Measurements from ENCODE around the gene NRIP1. TPM values are rescaled to one million over a fixed set of nuclear protein-coding genes. Genes with fewer than 3 reads are reported as not detected.

Gene NRIP1
- total and polyA plus RNA-seq, 2 of the 13 experiments (the other 11 are each of a cell fraction or from before 2014, with no cell fraction given) = 21.0 to 69.0 TPM

DNA sequence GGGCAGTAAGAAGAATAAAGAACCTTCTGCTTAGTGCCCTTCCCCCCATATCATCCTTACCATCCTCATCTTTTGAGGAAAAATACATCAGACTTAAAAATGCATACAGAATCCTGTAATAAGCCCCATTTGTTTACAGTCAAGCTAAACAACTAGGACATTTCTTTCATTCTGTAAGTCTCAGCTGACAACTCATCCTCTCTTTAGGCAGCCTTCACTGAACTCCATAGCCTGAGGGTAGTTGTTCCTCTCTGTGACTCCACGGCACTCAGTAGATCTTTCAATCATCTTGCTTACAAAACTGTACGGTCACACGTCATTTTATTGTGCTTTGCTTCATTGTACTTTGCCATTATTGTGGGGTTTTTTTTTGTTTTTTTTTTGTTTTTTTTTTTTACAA lies 82.5 kb downstream of the NRIP1 start:
- in situ Hi-C loops (cut with HindIII; ENCODE audit: extremely low pct_ligation_motif_present, low pct_unique_long_range_greater_than_20kb) = no loop called here
- Histone ChIP-seq H4K20me1 (ENCODE audit: insufficient read depth, low read length) (peaks cover 44% of the 10 kb centered on the region), H3K4me2 (ENCODE audit: low read depth, low read length) (no peak overlapping the region), H3K79me2 (ENCODE audit: insufficient read depth, low read length) (peaks cover 97% of the 10 kb centered on the region), H3K9me3 (ENCODE audit: low read length) (no peaks in the 10 kb centered on the region), H3K4me3 (replicated peaks in 1 of 3; ENCODE audit: insufficient read depth in 1 of 3, low read depth in 2 of 3, low read length in 3 of 3) (no peak overlapping the region), H2AFZ (ENCODE audit: low read length) (no peak overlapping the region), H3K27ac (ENCODE audit: extremely low read length, insufficient read depth, low read length) (no peak overlapping the region), H3K36me3 (replicated peaks in 1 of 2; ENCODE audit: control insufficient read depth in 1 of 2, insufficient read depth in 2 of 2, low read length in 2 of 2) (peaks cover 2 to 52% of the 10 kb centered on the region in 2 experiments; a peak in 4 of 5 replicates), H3K9ac (ENCODE audit: insufficient read depth, low read depth, low read length) (no peak overlapping the region), H3K4me1 (ENCODE audit: insufficient read depth, low read length) (peaks cover 9% of the 10 kb centered on the region), H3K27me3 (ENCODE audit: control insufficient read depth in 1 of 2, insufficient read depth in 2 of 2, low read length in 2 of 2) (no peaks in the 10 kb centered on the region)
- intact Hi-C loops (cut with micrococcal nuclease; ENCODE audit: unreplicated experiment) = loop anchor here (5.0 kb wide), 1 partner anchor 120 kb away; no protein-coding TSS in a partner anchor
- 99% methylated on average over 3 of the region's 3 CpGs for WGBS (ENCODE audit: low lambda C conversion rate)
- FAIRE-seq (no peak), ATAC-seq (no peak), DNase-seq (ENCODE audit: low spot score) (no peak)
- ChIA-PET CTCF (ENCODE audit: low intra/inter-chr PET ratio, low total read pairs) (no interaction called here), POLR2A (interaction anchor here (0.7 kb wide), 1 partner anchor 83 kb away, joined by 3 read pairs; no protein-coding TSS in a partner anchor)
- peak; percentile 28 for TF ChIP-seq RBM22 (optimal IDR thresholded peaks at IDR 0.05; ENCODE audit: low read length)
- TF ChIP-seq ZNF530 (CRISPR knock-in tag; IDR thresholded peaks at IDR 0.05; ENCODE audit: low read depth) = no peak
- no TSS peak for BruUV-seq (replicated peaks)

DNA sequence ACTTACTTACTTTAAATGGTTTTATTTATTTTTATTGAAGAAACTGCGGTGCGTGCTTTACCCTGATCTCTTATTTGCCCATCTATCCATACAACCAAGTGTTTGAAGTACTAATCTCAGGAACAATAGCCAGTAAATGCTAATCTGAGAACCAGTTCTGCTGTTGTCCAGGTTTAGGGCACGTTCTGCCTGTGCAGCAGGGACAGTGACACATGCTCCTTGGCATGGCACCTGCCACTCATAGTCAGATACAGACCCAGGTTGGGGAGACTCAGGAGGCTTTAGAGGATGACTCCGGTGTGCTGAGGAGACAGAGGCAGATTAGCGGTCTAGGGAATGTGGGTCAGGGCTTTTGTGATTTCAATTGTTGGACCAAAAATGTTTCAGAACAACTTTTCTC lies 83.6 kb downstream of the NRIP1 start:
- intact Hi-C loops (cut with micrococcal nuclease; ENCODE audit: unreplicated experiment) = loop anchor here (5.0 kb wide), 1 partner anchor 119 kb away; no protein-coding TSS in a partner anchor
- peaks cover 2 to 45% of the 10 kb centered on the region in 2 experiments; a peak in 4 of 5 replicates for H3K36me3 ChIP-seq (replicated peaks in 1 of 2; ENCODE audit: control insufficient read depth in 1 of 2, insufficient read depth in 2 of 2, low read length in 2 of 2)
- no peak overlapping the region for H3K4me3 ChIP-seq (replicated peaks in 1 of 3; ENCODE audit: insufficient read depth in 1 of 3, low read depth in 2 of 3, low read length in 3 of 3)
- no peak overlapping the region for H3K9ac ChIP-seq (ENCODE audit: insufficient read depth, low read depth, low read length)
- H3K27ac ChIP-seq (ENCODE audit: extremely low read length, insufficient read depth, low read length) = no peak overlapping the region
- POLR2A ChIA-PET = no interaction called here
- H3K9me3 ChIP-seq (ENCODE audit: low read length) = no peaks in the 10 kb centered on the region
- no peak overlapping the region for H2AFZ ChIP-seq (ENCODE audit: low read length)
- peak; percentile 60; the same call in 2 of the 3 replicates for ATAC-seq
- CTCF ChIA-PET (ENCODE audit: low intra/inter-chr PET ratio, low total read pairs) = no interaction called here
- TF ChIP-seq, protein P1, sequence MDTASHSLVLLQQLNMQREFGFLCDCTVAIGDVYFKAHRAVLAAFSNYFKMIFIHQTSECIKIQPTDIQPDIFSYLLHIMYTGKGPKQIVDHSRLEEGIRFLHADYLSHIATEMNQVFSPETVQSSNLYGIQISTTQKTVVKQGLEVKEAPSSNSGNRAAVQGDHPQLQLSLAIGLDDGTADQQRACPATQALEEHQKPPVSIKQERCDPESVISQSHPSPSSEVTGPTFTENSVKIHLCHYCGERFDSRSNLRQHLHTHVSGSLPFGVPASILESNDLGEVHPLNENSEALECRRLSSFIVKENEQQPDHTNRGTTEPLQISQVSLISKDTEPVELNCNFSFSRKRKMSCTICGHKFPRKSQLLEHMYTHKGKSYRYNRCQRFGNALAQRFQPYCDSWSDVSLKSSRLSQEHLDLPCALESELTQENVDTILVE (CRISPR knock-in tag; IDR thresholded peaks at IDR 0.05) = no peak
- TF ChIP-seq RBM22 (optimal IDR thresholded peaks at IDR 0.05; ENCODE audit: low read length) (peak; percentile 94), CHD4 (IDR thresholded peaks at IDR 0.05; ENCODE audit: borderline replicate concordance, low read length) (no peak), ZNF10 (CRISPR knock-in tag; IDR thresholded peaks at IDR 0.05; ENCODE audit: borderline replicate concordance, low read depth) (no peak), ZNF256 (CRISPR knock-in tag; conservative IDR thresholded peaks at IDR 0.05) (no peak)
- TF ChIP-seq, protein P2, sequence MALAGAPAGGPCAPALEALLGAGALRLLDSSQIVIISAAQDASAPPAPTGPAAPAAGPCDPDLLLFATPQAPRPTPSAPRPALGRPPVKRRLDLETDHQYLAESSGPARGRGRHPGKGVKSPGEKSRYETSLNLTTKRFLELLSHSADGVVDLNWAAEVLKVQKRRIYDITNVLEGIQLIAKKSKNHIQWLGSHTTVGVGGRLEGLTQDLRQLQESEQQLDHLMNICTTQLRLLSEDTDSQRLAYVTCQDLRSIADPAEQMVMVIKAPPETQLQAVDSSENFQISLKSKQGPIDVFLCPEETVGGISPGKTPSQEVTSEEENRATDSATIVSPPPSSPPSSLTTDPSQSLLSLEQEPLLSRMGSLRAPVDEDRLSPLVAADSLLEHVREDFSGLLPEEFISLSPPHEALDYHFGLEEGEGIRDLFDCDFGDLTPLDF (CRISPR knock-in tag; IDR thresholded peaks at IDR 0.05) = no peak
- TF ChIP-seq, protein P3, sequence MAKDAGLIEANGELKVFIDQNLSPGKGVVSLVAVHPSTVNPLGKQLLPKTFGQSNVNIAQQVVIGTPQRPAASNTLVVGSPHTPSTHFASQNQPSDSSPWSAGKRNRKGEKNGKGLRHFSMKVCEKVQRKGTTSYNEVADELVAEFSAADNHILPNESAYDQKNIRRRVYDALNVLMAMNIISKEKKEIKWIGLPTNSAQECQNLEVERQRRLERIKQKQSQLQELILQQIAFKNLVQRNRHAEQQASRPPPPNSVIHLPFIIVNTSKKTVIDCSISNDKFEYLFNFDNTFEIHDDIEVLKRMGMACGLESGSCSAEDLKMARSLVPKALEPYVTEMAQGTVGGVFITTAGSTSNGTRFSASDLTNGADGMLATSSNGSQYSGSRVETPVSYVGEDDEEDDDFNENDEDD (CRISPR knock-in tag; IDR thresholded peaks at IDR 0.05; ENCODE audit: borderline replicate concordance) = no peak
- peaks cover 97% of the 10 kb centered on the region for H3K79me2 ChIP-seq (ENCODE audit: insufficient read depth, low read length)
- 98% methylated on average over 5 of the region's 5 CpGs for WGBS (ENCODE audit: low lambda C conversion rate)
- no peak for FAIRE-seq
- in situ Hi-C loops (cut with HindIII; ENCODE audit: extremely low pct_ligation_motif_present, low pct_unique_long_range_greater_than_20kb) = no loop called here
- peaks cover 39% of the 10 kb centered on the region for H4K20me1 ChIP-seq (ENCODE audit: insufficient read depth, low read length)
- BruUV-seq (replicated peaks) = no TSS peak
- peaks cover 9% of the 10 kb centered on the region for H3K4me1 ChIP-seq (ENCODE audit: insufficient read depth, low read length)
- H3K27me3 ChIP-seq (ENCODE audit: control insufficient read depth in 1 of 2, insufficient read depth in 2 of 2, low read length in 2 of 2) = no peaks in the 10 kb centered on the region
- no peak for DNase-seq (ENCODE audit: low spot score)
- no peak overlapping the region for H3K4me2 ChIP-seq (ENCODE audit: low read depth, low read length)

Data from HepG2 (cell line).